Measurements from ENCODE around the gene AGFG2.
A peak's percentile ranks its signal among the peaks of the same experiment; 100 is the strongest.

DNA sequence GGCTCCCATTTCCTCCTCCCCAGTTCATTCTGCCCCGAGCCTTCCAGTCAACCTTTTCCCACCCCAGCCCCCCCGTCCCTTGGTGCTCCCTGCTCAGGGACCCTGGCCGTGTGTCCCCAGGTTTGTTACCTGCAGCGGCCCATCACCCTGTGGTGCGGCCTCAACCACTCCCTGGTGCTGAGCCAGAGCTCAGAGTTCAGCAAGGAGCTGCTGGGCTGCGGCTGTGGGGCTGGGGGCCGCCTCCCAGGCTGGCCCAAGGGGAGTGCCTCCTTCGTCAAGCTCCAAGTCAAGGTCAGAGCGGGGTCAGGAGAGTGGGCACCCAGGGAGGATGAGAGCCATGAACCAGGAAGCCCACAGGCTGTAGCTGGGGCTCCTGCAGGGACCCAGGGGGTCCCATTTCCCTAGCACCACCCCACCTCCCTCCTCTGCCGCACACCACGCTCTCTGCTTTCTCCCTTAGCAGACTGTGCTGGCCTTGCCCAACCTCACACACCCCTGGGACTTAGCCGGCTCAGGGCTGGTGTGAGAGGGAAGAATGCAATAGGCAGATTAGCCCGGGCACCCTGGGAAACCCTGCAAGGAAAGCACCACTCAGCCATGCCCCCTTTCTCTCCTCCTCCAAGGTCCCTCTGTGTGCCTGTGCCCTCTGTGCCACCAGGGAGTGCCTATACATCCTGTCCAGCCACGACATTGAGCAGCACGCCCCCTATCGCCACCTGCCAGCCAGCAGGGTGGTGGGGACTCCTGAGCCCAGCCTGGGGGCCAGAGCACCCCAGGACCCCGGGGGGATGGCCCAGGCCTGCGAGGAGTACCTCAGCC is 61.1 kb downstream of the AGFG2 start:
- TF ChIP-seq, protein P1, sequence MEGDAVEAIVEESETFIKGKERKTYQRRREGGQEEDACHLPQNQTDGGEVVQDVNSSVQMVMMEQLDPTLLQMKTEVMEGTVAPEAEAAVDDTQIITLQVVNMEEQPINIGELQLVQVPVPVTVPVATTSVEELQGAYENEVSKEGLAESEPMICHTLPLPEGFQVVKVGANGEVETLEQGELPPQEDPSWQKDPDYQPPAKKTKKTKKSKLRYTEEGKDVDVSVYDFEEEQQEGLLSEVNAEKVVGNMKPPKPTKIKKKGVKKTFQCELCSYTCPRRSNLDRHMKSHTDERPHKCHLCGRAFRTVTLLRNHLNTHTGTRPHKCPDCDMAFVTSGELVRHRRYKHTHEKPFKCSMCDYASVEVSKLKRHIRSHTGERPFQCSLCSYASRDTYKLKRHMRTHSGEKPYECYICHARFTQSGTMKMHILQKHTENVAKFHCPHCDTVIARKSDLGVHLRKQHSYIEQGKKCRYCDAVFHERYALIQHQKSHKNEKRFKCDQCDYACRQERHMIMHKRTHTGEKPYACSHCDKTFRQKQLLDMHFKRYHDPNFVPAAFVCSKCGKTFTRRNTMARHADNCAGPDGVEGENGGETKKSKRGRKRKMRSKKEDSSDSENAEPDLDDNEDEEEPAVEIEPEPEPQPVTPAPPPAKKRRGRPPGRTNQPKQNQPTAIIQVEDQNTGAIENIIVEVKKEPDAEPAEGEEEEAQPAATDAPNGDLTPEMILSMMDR (IDR thresholded peaks at IDR 0.05; ENCODE audit: low read length), result peak; percentile 35
- no peak for TF ChIP-seq EZH2phosphoT487 (IDR thresholded peaks at IDR 0.05; ENCODE audit: low read length)
